ENCODE results near the gene VWC2L. TPM values are rescaled to one million over a fixed set of nuclear protein-coding genes. Genes with fewer than 3 reads are reported as not detected.

The VWC2L gene
- total RNA-seq, 4 donors from 2014 or later: not detected

- no peak for TF ChIP-seq CTCF (IDR thresholded peaks at IDR 0.05; ENCODE audit: low read depth)
Measured at GRCh38 chr2:214601852-214602633, 191.2 kb downstream of the VWC2L start.

- no peak for TF ChIP-seq CTCF (IDR thresholded peaks at IDR 0.05; ENCODE audit: low read depth)
Measured at GRCh38 chr2:214604861-214605260, 194.0 kb downstream of the VWC2L start.

GRCh38 chr2:214607051-214607450 lies 196.2 kb downstream of the VWC2L start:
- TF ChIP-seq CTCF (IDR thresholded peaks at IDR 0.05; ENCODE audit: low read depth): no peak

- TF ChIP-seq CTCF (IDR thresholded peaks at IDR 0.05; ENCODE audit: low read depth): no peak
Measured at GRCh38 chr2:214611015-214611414, 200.2 kb downstream of the VWC2L start.

GRCh38 chr2:214624166-214624760 lies 213.4 kb downstream of the VWC2L start:
- TF ChIP-seq CTCF (IDR thresholded peaks at IDR 0.05; ENCODE audit: low read depth): no peak

GRCh38 chr2:214628091-214628490 lies 217.2 kb downstream of the VWC2L start:
- no peak for TF ChIP-seq CTCF (IDR thresholded peaks at IDR 0.05; ENCODE audit: low read depth)
